ENCODE measurements around the gene ATP6V1C2. TPM values are rescaled to one million over a fixed set of nuclear protein-coding genes. Genes with fewer than 3 reads are reported as not detected.

ATP6V1C2 gene
- total RNA-seq, 8 experiments from 2014 or later: 0.41 to 1.5 (median 1.0) TPM

DNA sequence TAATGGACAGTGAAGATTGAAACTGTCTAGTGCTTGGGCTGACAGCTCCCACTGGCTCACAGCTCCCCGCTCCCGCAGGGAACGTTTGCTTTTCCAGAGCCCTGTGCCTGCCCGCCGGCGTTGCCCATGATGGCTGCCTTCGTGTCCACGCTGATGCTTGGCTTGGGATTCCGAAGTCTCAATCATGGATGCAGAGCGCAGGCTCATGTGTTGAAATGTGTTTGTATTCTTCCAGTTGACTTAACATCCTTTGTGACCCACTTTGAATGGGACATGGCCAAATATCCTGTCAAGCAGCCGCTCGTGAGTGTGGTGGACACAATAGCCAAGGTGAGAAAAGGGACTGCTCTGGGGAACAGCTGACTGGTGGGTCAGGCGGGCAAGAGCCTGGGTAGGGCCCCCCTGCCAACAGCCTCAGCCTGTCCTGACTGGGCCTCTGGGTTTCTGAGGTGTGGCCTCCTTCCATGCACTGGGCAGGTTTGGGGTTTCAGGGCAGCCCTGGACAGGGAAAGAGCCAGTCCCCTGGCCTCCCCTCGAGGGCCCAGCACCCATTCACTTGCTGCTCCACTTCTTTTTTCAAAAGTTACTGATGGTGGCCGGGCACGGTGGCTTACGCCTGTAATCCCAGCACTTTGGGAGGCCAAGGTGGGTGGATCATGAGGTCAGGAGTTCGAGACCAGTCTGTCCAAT is 42.8 kb downstream of the ATP6V1C2 start:
- peak in 4 of 8 experiments; percentile 21 to 46 (median 30) for ATAC-seq (replicated peaks in 6 of 8)
- Histone ChIP-seq H3K27ac (no peak overlapping the region), H3K4me1 (replicated peaks in 1 of 2) (peaks cover 4 to 12% of the 10 kb centered on the region in 2 donors), H3K4me3 (no peak overlapping the region)
- in situ Hi-C loops (cut with MboI; ENCODE audit: low pct_unique_long_range_greater_than_20kb in 2 of 9, low sequenced_read_pairs in 9 of 9, unreplicated experiment in 9 of 9): no loop called here
- WGBS, 10 experiments: 51 to 93% (median 67%) methylated on average over 3 to 10 of the region's 18 CpGs; no CpG with 5 or more reads in 2 of the 10 experiments

DNA sequence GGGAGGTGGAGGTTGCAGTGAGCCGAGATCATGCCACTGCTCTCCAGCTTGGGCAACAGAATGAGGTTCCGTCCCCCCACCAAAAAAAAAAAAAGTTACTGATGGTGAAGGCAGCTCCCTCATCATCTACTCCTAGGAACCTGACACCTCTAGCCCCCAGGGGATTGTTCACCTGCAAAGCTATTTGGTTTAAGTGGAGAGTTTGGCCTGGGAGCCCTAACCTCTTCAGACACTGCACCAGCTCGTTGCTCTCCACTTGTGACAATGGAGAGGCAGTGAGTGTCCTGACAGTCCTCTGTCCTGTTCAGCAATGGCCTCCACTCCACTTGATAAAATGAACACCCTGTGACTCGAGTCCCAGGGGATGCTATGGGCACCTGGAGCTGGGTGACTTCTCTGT is 43.5 kb downstream of the ATP6V1C2 start:
- H3K4me3 ChIP-seq: no peak overlapping the region
- H3K27ac ChIP-seq: no peak overlapping the region
- no peak for ATAC-seq (replicated peaks in 6 of 8)
- 10 to 87% (median 68%) methylated on average over 2 to 3 of the region's 4 CpGs; no CpG with 5 or more reads in 6 of the 10 experiments for WGBS, 10 experiments
- peaks cover 4 to 10% of the 10 kb centered on the region in 2 donors for H3K4me1 ChIP-seq (replicated peaks in 1 of 2)
- in situ Hi-C loops (cut with MboI; ENCODE audit: low pct_unique_long_range_greater_than_20kb in 2 of 9, low sequenced_read_pairs in 9 of 9, unreplicated experiment in 9 of 9): no loop called here

DNA sequence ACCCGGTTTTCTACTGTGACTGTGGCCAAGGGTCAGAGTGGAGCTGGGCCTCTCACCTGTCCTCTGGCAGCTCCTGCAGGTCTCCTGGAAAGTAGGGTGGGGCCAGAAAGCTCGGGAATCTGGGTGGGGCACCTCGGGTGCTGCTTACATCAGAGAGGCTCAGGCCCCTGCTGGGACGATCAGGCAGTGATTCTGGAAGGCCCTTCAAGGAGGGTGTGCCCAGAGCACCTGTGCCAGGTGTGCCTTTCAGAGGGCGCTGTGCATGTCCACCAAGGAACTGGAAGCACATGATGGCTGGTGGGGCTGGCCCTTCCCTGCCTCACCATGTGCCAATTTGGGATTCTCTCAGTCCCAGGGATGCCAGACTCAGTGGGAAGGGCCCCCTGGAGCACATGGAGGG is 44.0 kb downstream of the ATP6V1C2 start:
- Histone ChIP-seq H3K27ac (no peak overlapping the region), H3K4me3 (no peak overlapping the region), H3K4me1 (replicated peaks in 1 of 2) (peaks cover 4 to 10% of the 10 kb centered on the region in 2 donors)
- 33 to 75% (median 67%) methylated on average over 1 to 4 of the region's 5 CpGs; no CpG with 5 or more reads in 7 of the 10 experiments for whole genome bisulfite sequencing, 10 experiments
- in situ Hi-C loops (cut with MboI; ENCODE audit: low pct_unique_long_range_greater_than_20kb in 2 of 9, low sequenced_read_pairs in 9 of 9, unreplicated experiment in 9 of 9): no loop called here
- no peak for ATAC-seq (replicated peaks in 6 of 8)

DNA sequence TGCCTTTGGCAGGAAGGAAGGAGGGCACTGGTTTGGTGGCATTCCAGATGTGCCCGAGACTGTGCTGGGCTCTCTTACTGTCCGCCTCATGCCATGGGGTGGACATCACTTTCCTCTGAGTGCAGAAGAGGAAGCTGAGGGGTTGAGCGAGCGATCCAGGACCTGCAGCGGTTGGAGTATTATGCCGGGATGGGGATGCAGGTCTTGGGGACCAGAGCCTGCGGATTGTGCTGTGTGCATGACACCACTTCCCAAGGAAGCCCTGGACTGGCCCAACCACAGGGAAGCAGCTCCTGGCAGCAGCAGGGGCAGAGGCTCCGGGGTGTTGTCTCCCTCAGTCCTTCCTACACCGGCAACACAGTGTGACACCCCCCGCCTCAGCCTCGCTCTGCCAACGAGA is 44.5 kb downstream of the ATP6V1C2 start:
- H3K27ac ChIP-seq: no peak overlapping the region
- in situ Hi-C loops (cut with MboI; ENCODE audit: low pct_unique_long_range_greater_than_20kb in 2 of 9, low sequenced_read_pairs in 9 of 9, unreplicated experiment in 9 of 9): no loop called here
- H3K4me1 ChIP-seq (replicated peaks in 1 of 2): peaks cover 4 to 10% of the 10 kb centered on the region in 2 donors
- WGBS, 10 experiments: 20 to 100% (median 84%) methylated on average over 2 to 4 of the region's 12 CpGs; no CpG with 5 or more reads in 4 of the 10 experiments
- ATAC-seq (replicated peaks in 6 of 8): no peak
- no peak overlapping the region for H3K4me3 ChIP-seq

DNA sequence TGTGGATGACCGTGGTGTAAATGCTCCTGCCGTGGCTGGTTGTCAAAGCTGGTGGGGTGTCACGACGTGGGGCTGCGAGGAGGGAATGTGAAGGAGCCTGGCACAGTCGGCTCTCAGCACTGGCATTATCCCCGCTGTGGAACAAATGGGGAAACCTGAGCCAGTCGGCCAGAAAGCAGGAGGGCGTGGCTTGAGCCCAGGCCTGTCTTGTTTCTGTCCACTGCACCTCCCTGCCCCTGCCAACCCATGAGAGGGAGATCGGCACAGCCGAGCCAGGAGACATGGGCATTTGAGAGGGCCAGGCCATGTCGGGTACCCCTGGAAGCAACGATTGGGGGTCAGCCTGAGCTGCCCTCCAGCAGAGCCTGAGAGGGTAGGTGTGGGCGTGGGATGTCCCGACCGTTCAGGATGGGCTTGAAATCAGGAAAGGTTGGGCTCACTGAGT is 46.7 kb downstream of the ATP6V1C2 start:
- no peak for ATAC-seq (replicated peaks in 6 of 8)
- H3K4me3 ChIP-seq: no peak overlapping the region
- peaks cover 4 to 6% of the 10 kb centered on the region in 2 donors for H3K4me1 ChIP-seq (replicated peaks in 1 of 2)
- WGBS, 10 experiments: 60 to 80% (median 75%) methylated on average over 1 to 6 of the region's 16 CpGs; no CpG with 5 or more reads in 5 of the 10 experiments
- no peak overlapping the region for H3K27ac ChIP-seq
- in situ Hi-C loops (cut with MboI; ENCODE audit: low pct_unique_long_range_greater_than_20kb in 2 of 9, low sequenced_read_pairs in 9 of 9, unreplicated experiment in 9 of 9): no loop called here

DNA sequence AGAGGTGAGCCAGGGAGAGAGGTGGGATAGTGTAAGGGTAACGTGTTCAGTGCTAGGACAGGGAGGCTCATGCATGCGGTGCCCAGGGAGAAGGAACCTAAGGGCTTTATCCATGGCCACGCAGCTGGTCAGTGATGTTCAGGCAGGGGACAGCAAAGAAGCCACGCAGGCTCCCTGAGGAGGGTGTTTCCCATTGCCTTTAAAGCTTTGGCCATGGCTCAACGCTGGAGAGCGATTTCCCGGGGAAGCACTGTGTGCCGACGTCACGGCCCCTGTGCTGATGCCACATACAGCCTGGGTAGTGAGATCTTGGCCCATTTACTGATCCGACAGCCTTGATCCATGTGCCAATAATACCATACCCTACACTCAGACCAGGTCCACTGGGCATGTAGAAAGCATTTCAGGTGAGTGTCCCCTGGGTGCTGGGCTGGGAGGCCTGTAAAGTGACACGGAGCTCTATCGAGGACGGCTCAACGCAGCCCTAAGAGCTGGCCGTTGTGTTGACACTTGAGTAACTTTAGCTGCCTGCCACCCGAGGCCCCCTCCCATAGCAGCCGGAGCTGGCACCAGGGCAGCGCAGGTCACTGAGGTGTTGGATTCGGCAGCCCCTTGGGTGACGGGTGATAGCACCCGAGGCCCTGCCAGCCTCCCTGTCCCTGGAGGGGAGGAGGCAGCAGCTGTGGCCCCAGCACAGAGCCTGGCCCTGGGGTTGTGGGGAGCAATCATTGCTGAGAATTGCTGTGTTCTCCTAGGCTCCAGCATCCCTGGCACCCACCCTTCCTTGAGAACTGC is 49.7 kb downstream of the ATP6V1C2 start:
- WGBS, 10 experiments: 75 to 100% (median 88%) methylated on average over 1 to 9 of the region's 22 CpGs; no CpG with 5 or more reads in 2 of the 10 experiments
- Histone ChIP-seq H3K4me3 (no peak overlapping the region), H3K27ac (no peak overlapping the region), H3K4me1 (replicated peaks in 1 of 2) (peaks cover 0 to 8% of the 10 kb centered on the region in 2 donors)
- in situ Hi-C loops (cut with MboI; ENCODE audit: low pct_unique_long_range_greater_than_20kb in 2 of 9, low sequenced_read_pairs in 9 of 9, unreplicated experiment in 9 of 9): no loop called here
- ATAC-seq (replicated peaks in 6 of 8): no peak

DNA sequence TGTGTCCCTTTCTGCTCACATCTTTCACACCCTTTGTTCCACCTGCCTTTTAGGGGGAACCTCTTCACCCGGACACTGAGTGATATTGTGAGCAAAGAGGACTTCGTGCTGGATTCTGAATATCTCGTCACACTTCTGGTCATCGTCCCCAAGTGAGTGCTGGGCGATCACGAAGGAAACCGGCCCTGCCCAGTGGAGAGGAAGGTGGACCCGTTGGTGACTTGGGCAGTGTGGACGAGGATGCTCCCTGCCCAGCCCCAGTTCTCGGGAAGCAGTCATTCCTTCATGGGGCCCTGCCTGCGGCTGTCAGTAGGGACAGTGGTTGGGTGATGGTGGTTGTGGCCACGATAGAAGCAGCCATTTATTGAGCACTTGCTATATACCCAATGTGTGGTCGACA is 50.4 kb downstream of the ATP6V1C2 start:
- Histone ChIP-seq H3K27ac (no peak overlapping the region), H3K4me1 (replicated peaks in 1 of 2) (peaks cover 0 to 8% of the 10 kb centered on the region in 2 donors), H3K4me3 (no peak overlapping the region)
- no peak for ATAC-seq (replicated peaks in 6 of 8)
- WGBS, 10 experiments: 67 to 100% (median 95%) methylated on average over 1 to 5 of the region's 13 CpGs; no CpG with 5 or more reads in 3 of the 10 experiments
- in situ Hi-C loops (cut with MboI; ENCODE audit: low pct_unique_long_range_greater_than_20kb in 2 of 9, low sequenced_read_pairs in 9 of 9, unreplicated experiment in 9 of 9): no loop called here

DNA sequence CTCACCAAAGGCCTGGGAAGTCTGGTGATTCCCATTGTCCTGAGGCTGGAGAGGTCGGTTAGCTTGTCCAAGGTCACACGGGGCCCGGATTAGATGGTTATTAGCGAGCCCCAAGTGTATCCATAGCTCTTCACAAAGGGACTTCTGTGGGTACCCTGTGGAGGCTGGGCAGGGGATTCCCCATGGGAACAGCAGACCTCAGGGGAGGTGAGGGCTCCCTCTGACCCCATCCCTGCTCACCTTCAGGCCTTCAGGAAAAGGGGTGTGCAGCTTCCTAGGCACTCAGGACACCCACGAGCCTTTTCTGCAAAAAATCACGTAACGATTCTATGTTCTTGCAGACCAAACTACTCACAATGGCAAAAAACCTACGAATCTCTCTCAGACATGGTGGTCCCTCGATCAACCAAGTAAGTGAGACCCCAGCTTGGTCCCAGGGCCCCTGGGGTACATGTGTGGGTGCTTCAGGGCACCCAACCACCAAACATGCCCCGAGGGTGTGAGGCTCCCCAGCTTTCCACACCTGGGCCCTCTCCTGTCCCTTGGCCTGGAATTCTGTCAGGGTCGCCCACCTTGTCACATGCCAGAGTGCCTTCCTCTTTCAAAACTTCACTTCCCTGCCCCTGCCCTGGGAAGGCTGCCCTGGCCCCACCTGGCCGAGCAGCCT is 50.9 kb downstream of the ATP6V1C2 start:
- in situ Hi-C loops (cut with MboI; ENCODE audit: low pct_unique_long_range_greater_than_20kb in 2 of 9, low sequenced_read_pairs in 9 of 9, unreplicated experiment in 9 of 9): no loop called here
- peaks cover 0 to 8% of the 10 kb centered on the region in 2 donors for H3K4me1 ChIP-seq (replicated peaks in 1 of 2)
- ATAC-seq (replicated peaks in 6 of 8): no peak
- WGBS, 10 experiments: 17 to 93% (median 83%) methylated on average over 1 to 6 of the region's 12 CpGs; no CpG with 5 or more reads in 4 of the 10 experiments
- H3K27ac ChIP-seq: no peak overlapping the region
- no peak overlapping the region for H3K4me3 ChIP-seq

DNA sequence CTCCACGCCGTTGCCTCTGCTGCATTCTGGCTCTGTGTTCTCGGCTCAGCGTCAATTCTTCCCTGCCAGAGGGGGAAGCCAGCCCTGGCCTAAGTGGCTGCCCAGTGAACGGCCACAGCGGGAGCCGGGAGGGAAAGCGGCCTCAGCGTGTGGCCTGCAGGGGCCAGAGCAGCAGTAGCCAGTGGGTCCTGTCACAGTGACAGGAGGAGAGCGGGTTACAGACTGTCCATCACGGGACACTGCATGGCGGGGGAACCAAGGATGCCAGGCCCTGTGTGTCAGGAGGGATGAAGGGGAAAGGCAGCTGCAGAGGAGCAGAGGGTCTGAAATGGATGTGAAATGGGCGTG is 51.4 kb downstream of the ATP6V1C2 start:
- in situ Hi-C loops (cut with MboI; ENCODE audit: low pct_unique_long_range_greater_than_20kb in 2 of 9, low sequenced_read_pairs in 9 of 9, unreplicated experiment in 9 of 9): no loop called here
- no peak overlapping the region for H3K27ac ChIP-seq
- H3K4me1 ChIP-seq (replicated peaks in 1 of 2): peaks cover 0 to 8% of the 10 kb centered on the region in 2 donors
- H3K4me3 ChIP-seq: no peak overlapping the region
- 17 to 100% (median 80%) methylated on average over 1 to 6 of the region's 13 CpGs; no CpG with 5 or more reads in 5 of the 10 experiments for WGBS, 10 experiments
- no peak for ATAC-seq (replicated peaks in 6 of 8)

DNA sequence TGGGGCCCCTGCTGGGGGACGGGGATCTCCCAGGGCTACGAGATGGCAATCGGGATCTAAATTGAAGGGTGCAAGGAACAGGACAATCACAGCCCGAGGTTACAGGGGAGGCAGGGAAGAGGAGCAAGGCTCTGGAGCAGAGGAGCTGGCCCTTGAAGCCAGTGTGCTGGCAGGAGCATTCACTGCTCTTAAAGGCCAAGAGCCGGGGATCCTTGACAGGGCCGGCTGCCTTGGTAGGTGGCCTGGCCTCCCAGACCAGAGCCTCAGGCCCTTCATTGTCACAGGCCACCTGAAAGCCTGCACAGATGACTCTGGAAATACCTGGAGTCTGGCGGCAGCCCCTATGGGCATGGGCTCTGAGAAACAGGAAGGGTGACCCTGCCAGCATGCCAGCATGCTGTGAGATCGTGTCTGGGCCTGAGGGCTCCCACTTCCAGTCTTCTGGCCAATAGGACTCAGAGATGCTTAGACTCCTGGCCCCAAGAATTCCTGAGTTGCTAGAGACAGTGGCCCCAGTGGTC is 52.5 kb downstream of the ATP6V1C2 start:
- WGBS, 10 experiments: 72 to 100% (median 83%) methylated on average over 1 to 6 of the region's 8 CpGs; no CpG with 5 or more reads in 3 of the 10 experiments
- ATAC-seq (replicated peaks in 6 of 8): peak in 1 of 8 experiments; percentile 6
- in situ Hi-C loops (cut with MboI; ENCODE audit: low pct_unique_long_range_greater_than_20kb in 2 of 9, low sequenced_read_pairs in 9 of 9, unreplicated experiment in 9 of 9): no loop called here

DNA sequence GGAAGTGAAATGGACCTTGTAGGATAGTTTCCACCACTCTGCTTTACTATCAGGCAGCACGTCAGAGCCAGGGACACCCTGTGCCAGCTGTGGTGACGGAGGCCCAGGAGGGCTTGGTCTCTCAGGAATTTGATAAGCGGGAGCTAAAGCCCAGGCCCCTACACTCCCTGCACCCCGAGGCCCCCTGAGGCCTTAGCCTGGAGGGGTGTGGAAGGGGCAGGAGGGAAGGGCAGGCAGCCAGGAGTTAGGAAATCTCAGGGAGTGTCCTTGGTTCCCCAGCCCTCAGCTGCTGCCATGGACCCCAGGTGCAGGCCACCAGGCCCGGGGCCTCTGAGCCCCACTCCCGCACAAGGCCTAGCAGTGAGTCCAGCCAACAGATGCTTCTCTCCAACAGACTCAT is 53.0 kb downstream of the ATP6V1C2 start:
- in situ Hi-C loops (cut with MboI; ENCODE audit: low pct_unique_long_range_greater_than_20kb in 2 of 9, low sequenced_read_pairs in 9 of 9, unreplicated experiment in 9 of 9): no loop called here
- WGBS, 10 experiments: 20 to 87% methylated on average over 1 to 3 of the region's 6 CpGs; no CpG with 5 or more reads in 8 of the 10 experiments
- H3K4me1 ChIP-seq (replicated peaks in 1 of 2): peaks cover 0 to 8% of the 10 kb centered on the region in 2 donors
- ATAC-seq (replicated peaks in 6 of 8): peak in 7 of 8 experiments; percentile 5 to 44 (median 18)
- no peak overlapping the region for H3K4me3 ChIP-seq
- H3K27ac ChIP-seq: no peak overlapping the region

More for the DNA sequence above, 52.5 kb downstream of the ATP6V1C2 start:
- H3K4me3 ChIP-seq: no peak overlapping the region
- no peak overlapping the region for H3K27ac ChIP-seq
- peaks cover 0 to 8% of the 10 kb centered on the region in 2 donors for H3K4me1 ChIP-seq (replicated peaks in 1 of 2)

DNA sequence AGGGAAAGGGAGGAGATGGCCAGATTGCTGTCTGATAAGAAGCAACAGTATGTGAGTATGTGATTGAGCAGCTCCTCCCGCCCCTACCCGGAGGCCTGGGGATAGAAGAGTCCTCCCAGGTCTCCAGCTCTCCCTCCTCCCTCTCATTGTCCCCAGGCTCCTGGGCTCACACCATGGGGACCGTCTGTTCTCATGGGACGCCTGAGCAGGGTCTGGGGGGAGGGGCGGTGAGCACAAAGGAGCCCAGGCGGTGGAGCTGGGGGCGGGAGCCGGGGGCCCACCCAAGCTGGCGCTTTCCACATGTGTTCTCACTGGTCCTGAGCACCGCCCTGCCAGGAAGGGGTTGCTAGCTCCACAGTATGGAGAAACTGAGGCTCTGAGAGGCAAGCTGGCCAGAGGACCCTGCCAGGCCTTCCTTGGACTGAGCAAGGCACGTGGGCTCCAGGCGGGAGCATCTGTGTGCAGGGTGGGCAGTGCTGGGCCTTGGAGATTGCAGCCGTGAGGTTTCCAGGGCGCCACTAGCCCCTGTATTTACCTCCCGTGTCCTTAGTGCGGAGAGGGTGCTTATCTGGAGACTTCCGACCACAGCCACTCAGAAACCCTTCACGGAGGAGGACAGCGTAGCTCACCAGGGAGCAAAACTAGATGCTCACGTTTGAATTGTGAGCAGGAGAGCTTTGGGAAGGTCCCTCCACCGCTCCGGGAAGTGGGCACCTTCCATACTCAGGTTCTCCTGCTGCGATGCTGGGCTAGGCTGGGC is 53.8 kb downstream of the ATP6V1C2 start:
- no peak overlapping the region for H3K27ac ChIP-seq
- WGBS, 10 experiments: 48 to 72% methylated on average over 2 to 9 of the region's 23 CpGs; no CpG with 5 or more reads in 8 of the 10 experiments
- H3K4me1 ChIP-seq (replicated peaks in 1 of 2): peaks cover 0 to 8% of the 10 kb centered on the region in 2 donors
- H3K4me3 ChIP-seq: no peak overlapping the region
- peak; percentile 3 to 64 (median 25) for ATAC-seq (replicated peaks in 6 of 8)
- in situ Hi-C loops (cut with MboI; ENCODE audit: low pct_unique_long_range_greater_than_20kb in 2 of 9, low sequenced_read_pairs in 9 of 9, unreplicated experiment in 9 of 9): no loop called here

Measured in motor neuron (in vitro differentiated cells).